Stomach (tissue), 9 donors: ENCODE measurements around the gene HMGA1. TPM values are rescaled to one million over a fixed set of nuclear protein-coding genes. Genes with fewer than 3 reads are reported as not detected.
A peak's percentile ranks its signal among the peaks of the same experiment; 100 is the strongest.

Experiments
- DNase-seq, 2 donors: peaks; one replicate each; pipeline versions ENCODE4 v3.0.0 to v3.0.0-alpha.2; 2013 to 2019
- H3K27ac ChIP-seq, 5 donors: fragments of 200-600 bp in 4 of 5; sonication (generic) in 4 of 5; one replicate each; pipeline ENCODE4 v1.5.1; 2013 to 2019; ENCODE audit warnings: mild to moderate bottlenecking in 1 of 5, moderate library complexity in 1 of 5
- H3K27me3 ChIP-seq, 3 donors: fragments of 200-600 bp; sonication (generic); one replicate each; pipeline ENCODE4 v1.5.1; 2017 to 2019; ENCODE audit warnings: mixed run types in 1 of 3
- H3K36me3 ChIP-seq, 4 donors: fragments of 200-600 bp; sonication (generic); 1 replicate in 3 of 4; 2 replicates in 1 of 4; pipeline ENCODE4 v1.5.1; 2016 to 2019
- H3K4me1 ChIP-seq, 4 donors: fragments of 200-600 bp; sonication (generic); one replicate each; pipeline ENCODE4 v1.5.1; 2016 to 2019
- H3K4me3 ChIP-seq, 4 donors: fragments of 200-600 bp; sonication (generic) in 3 of 4; one replicate each; pipeline ENCODE4 v1.5.1; 2016 to 2019; ENCODE audit warnings: mild to moderate bottlenecking in 1 of 4
- H3K9me3 ChIP-seq, 4 donors: fragments of 200-600 bp; sonication (generic); one replicate each; pipeline ENCODE4 v1.5.1; 2016 to 2019
- EP300 ChIP-seq: sonication (generic); formaldehyde crosslinking; IDR thresholded peaks from one replicate; pipeline ENCODE4 v1.6.1; 2017; ENCODE audit warnings: antibody characterized with exemption
- POLR2A ChIP-seq, 4 donors: fragments of 450-650 bp; IDR thresholded peaks; one replicate each; pipeline ENCODE4 v1.6.1; 2016; ENCODE audit warnings: antibody characterized with exemption in 4 of 4, control low read depth in 2 of 4, mild to moderate bottlenecking in 1 of 4, moderate library complexity in 1 of 4
- POLR2AphosphoS5 ChIP-seq, 3 donors: sonication (generic); formaldehyde crosslinking; IDR thresholded peaks; one replicate each; pipeline ENCODE4 v1.6.1; 2016; ENCODE audit warnings: antibody characterized with exemption in 3 of 3
- WGBS, 5 donors: extraction: QIAGEN DNeasy Blood & Tissue Kit in 3 of 5; methylation state at CpG; one replicate each; pipeline versions ENCODE4 v1.1.5 to v1.1.7; 2013 to 2018; 5-methylcytosine and 5-hydroxymethylcytosine counted together
- intact Hi-C: fragments of 100-400 bp; cut with DNase I; formaldehyde crosslinking; loops from one replicate; pipeline ENCODE4 v1.15.1; 2023; ENCODE audit warnings: low total_unique reads
- polyA plus RNA-seq, 3 donors: library from polyadenylated mRNA; stranded (reverse); fragments of 200-250 nt; gene quantifications; one replicate each; pipeline ENCODE4 v1.2.3, GENCODE V29; 2013
- total RNA-seq, 5 donors: library from RNA; depleted of rRNA; stranded (reverse); fragments of >200 nt; gene quantifications; one replicate each; pipeline versions ENCODE4 v1.1.0 to v1.2.3, GENCODE V29; 2014 to 2016
- TF ChIP-seq, protein P1 (sequence below), 7 experiments: fragments of 450-650 bp in 4 of 7; fragments of 200-600 bp in 3 of 7; sonication (generic) in 3 of 7; IDR thresholded peaks; one replicate each; pipeline ENCODE4 v1.5.1; 2016 to 2019; ENCODE audit warnings: antibody characterized with exemption in 7 of 7, control low read depth in 2 of 7, mild to moderate bottlenecking in 1 of 7
- donor health status: healthy with polysubstance abuse.
- donor health status: Bipolar disorder and iron deficiency.
- donor health status: healthy.

Gene HMGA1
- total and polyA plus RNA-seq, 8 donors = 9.3 to 114 (median 67.4) TPM

DNA sequence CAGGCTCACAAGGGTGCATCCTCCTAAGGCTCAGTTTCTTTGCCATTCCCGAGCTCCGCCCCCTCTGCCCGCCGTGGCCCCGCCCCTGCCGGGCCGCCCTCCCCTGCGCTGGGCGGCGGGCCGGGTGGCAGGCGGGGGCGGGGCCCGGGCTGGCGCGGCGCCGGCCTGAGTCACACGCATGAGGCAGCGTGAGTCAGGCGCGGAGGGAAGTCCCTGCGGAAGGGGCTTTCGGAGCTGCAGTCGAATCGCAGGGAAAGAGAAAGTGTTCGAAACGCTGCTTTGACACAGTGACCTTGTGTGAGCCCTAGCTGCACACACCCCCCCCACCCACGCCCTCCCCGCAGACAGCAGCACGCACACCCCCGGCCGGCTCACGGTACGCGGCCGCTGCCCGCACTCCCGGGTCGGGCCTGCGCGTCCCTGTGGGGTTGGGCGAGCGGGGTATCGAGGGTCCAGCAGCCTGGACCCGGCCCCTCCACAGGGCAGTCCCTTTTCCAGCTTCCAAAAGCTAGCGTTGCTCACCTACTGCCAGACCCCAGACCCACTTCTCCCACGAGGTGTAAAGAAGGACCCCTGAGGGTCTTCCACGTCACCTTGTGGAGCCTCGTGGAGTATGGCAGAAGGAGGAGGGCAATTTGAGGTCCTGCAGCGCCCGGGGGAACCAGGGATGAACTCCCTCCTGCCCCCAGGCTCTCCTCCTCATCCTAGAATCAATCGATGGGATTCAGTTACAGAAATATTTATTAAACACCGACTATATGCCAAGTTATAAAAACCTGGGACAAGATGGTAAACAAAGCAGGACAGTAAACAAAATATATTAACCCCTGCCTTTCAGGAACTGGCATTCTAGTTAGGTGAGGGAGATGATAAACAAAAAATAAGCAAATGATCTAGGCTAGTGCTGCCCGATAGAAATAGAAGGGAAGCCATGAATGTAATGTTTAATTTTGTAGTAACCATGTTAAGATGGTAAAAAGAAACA is 12.4 kb upstream of the HMGA1 start:
- peak overlapping the region; percentile 81 to 97 (median 96) for H3K27ac ChIP-seq
- H3K9me3 ChIP-seq = no peaks in the 10 kb centered on the region
- H3K4me1 ChIP-seq = peaks cover 12 to 32% (median 15%) of the 10 kb centered on the region in 4 donors
- DNase-seq = peak; percentile 95 to 97
- intact Hi-C loops = no loop called here
- H3K36me3 ChIP-seq = no peaks in the 10 kb centered on the region
- H3K4me3 ChIP-seq = peak overlapping the region; percentile 52 to 70 (median 62)
- TF ChIP-seq POLR2AphosphoS5 (IDR thresholded peaks at IDR 0.05) = peak; percentile 88 to 96 (median 95)
- no peak for TF ChIP-seq POLR2A (IDR thresholded peaks at IDR 0.05)
- H3K27me3 ChIP-seq = no peaks in the 10 kb centered on the region
- WGBS, 5 donors = 2 to 3% (median 2%) methylated on average over 23 to 55 of the region's 55 CpGs

DNA sequence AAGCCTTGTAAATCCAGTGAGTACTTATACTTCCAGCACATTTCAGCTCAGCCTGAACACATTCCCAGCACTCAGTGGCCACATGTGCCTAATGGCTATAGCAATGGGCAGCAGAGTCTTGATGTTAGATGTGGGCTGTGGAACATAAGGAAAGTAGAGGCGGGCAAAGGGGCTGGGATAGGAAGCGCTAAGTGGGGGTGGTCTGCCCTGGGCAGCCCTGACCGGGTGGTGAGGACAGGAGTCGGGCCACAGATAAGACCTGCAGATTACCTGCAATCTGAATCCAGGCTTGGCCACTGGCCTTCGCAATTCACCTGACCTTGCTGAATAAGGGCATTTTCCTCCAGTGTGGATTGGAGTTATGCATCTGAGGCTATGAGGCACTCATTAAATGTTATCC is 11.1 kb upstream of the HMGA1 start:
- Histone ChIP-seq H3K36me3 (no peaks in the 10 kb centered on the region), H3K27me3 (no peaks in the 10 kb centered on the region), H3K4me3 (no peak overlapping the region), H3K9me3 (no peaks in the 10 kb centered on the region), H3K27ac (peak overlapping the region in 1 of 5 donors; percentile 8), H3K4me1 (peaks cover 12 to 32% (median 15%) of the 10 kb centered on the region in 4 donors)
- DNase-seq = no peak
- 64 to 83% (median 76%) methylated on average over 5 of the region's 5 CpGs for WGBS, 5 donors
- intact Hi-C loops = no loop called here
- TF ChIP-seq POLR2A (IDR thresholded peaks at IDR 0.05) (no peak), POLR2AphosphoS5 (IDR thresholded peaks at IDR 0.05) (no peak), EP300 (no peak)
- TF ChIP-seq, protein P1, sequence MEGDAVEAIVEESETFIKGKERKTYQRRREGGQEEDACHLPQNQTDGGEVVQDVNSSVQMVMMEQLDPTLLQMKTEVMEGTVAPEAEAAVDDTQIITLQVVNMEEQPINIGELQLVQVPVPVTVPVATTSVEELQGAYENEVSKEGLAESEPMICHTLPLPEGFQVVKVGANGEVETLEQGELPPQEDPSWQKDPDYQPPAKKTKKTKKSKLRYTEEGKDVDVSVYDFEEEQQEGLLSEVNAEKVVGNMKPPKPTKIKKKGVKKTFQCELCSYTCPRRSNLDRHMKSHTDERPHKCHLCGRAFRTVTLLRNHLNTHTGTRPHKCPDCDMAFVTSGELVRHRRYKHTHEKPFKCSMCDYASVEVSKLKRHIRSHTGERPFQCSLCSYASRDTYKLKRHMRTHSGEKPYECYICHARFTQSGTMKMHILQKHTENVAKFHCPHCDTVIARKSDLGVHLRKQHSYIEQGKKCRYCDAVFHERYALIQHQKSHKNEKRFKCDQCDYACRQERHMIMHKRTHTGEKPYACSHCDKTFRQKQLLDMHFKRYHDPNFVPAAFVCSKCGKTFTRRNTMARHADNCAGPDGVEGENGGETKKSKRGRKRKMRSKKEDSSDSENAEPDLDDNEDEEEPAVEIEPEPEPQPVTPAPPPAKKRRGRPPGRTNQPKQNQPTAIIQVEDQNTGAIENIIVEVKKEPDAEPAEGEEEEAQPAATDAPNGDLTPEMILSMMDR (IDR thresholded peaks at IDR 0.05) = no peak

DNA sequence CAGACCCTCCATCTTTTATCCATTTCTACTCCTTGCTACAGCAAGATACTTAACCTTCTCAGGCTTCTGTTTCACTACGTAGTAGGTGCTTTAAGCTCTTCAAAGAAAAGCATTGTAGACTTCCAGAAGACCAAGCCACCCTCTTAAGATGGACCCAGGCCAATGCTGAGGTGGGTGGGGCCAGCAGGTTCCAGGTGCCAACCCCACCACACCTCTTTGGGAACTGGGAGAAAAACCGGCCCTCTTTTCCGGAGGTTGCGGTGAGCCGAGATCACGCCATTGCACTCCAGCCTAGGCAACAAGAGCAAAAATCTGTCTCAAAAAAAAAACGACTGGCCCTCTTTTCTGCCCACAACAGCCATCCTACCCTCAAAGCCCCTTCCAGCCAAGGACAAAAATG is 10.6 kb upstream of the HMGA1 start:
- 67 to 78% (median 75%) methylated on average over 7 of the region's 7 CpGs for WGBS, 5 donors

DNA sequence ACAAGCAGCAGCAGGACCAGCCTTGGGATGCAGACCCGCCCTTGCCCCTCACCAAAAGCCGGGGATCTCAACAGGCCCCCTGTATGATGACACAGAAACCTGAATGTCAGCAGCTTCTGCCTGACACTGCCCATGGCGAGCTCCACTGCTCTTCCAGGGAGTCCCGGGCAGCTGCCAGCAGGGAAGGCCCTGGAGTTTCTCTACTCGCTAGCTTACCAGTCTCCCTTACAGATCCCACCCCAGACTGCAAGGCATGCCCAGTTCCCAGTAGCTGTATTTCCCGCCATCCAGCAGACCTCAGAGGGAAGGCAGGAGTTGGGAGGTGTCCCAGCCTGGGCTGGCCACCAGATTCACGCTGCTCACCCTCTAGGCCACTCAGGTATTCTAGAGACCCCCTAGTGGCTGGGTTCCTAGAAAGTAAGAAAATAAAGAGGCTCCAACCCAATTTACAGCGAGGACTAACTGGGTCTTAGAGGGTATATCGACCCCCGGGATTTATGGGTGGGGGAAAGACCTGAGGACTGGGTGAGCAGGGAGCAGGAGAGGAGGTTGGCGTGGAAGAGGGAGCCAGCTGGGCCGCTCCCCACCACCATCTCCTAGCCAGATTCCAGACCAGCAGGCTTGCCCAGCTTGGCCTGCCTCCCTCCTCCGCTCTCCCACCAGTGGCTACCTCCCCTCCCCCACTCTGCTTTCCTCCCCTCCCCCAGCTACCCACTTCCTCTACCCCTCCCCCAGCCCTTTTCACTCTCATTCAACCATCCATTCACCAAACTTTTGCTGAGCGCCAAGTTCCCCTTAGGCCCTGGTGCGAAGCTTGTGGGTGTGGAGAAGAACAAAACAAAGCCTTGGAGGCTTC is 9.7 kb upstream of the HMGA1 start:
- DNase-seq = no peak
- H3K9me3 ChIP-seq = no peaks in the 10 kb centered on the region
- peaks cover 12 to 32% (median 15%) of the 10 kb centered on the region in 4 donors for H3K4me1 ChIP-seq
- TF ChIP-seq POLR2A (IDR thresholded peaks at IDR 0.05) (no peak), EP300 (no peak), POLR2AphosphoS5 (IDR thresholded peaks at IDR 0.05) (no peak)
- TF ChIP-seq, protein P1 (IDR thresholded peaks at IDR 0.05) = no peak
- no peak overlapping the region for H3K27ac ChIP-seq
- intact Hi-C loops = no loop called here
- 84 to 94% (median 92%) methylated on average over 14 to 15 of the region's 15 CpGs for WGBS, 5 donors
- H3K4me3 ChIP-seq = no peak overlapping the region
- no peaks in the 10 kb centered on the region for H3K36me3 ChIP-seq
- no peaks in the 10 kb centered on the region for H3K27me3 ChIP-seq

More for the DNA sequence above, 10.6 kb upstream of the HMGA1 start:
- Histone ChIP-seq H3K9me3 (no peaks in the 10 kb centered on the region), H3K27me3 (no peaks in the 10 kb centered on the region), H3K27ac (no peak overlapping the region), H3K4me3 (no peak overlapping the region), H3K36me3 (no peaks in the 10 kb centered on the region), H3K4me1 (peaks cover 12 to 32% (median 15%) of the 10 kb centered on the region in 4 donors)
- TF ChIP-seq POLR2A (IDR thresholded peaks at IDR 0.05) (no peak), EP300 (no peak)
- intact Hi-C loops = no loop called here
- DNase-seq = no peak
